Stimulated activated CD8-positive, alpha-beta memory T cell treated with anti-CD3 and anti-CD28 coated beads, Interleukin-2, amount 100 ng/mL, for 1 hour (primary cell): ENCODE results near the gene RNASEH1.

ENCODE experiments used
- DNase-seq, 2 donors: peaks; one replicate each; pipeline ENCODE4 v3.0.0-alpha.2; 2020; ENCODE audit warnings: low read depth in 2 of 2

RNASEH1 gene

GRCh38 chr2:3558205-3559014 is at the start of gene RNASEH1:
TSS of gene RNASEH1 (minus strand) at chr2:3558333. CDS start at chr2:3558260, 73 bp downstream.
- DNase-seq: peak; percentile 97 to 99

DNA sequence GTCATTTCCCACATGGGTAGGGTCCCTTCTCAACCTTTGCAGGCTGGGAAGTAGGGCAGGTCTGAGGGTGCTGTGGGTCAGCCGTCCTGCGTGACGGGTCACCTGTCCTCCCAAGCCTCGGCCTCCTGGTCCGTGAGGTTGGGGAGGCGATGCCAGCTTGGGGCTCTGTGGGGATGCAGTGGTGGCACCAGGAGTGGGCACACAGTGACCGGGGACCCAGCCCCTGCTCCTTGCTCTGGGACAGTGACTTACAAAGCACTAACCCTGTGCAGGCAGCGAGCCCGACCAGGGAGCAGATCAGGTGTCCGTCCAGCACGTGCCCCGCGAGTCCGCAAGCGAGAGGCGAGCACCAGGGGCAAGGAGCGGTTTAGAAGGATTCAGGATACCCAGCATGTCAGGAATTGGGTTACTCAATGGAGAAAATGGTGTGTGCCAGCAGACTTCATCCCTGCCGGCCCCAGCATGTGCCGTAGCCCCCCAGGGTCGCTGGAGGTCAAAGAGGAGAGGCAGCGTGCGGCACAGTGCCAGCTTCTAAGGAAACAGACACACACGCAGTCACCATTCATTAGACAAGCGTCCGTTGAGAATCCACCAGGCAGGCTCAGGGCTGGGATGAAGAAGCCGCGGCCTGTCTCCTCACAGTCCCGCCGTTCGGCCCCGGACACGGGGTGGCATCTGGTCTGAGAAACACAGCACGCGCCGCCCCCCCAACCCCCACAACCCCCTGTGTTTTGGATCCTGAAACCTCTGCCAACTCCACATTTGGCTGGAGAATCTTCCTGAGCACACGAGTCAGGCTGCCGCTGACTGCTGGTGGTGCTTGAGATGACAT is 48.5 kb upstream of the RNASEH1 start:
- DNase-seq: no peak

- no peak for DNase-seq
Measured at GRCh38 chr2:3606028-3606369, 47.9 kb upstream of the RNASEH1 start.

- DNase-seq: no peak
Measured at GRCh38 chr2:3604991-3605961, 47.1 kb upstream of the RNASEH1 start.

- DNase-seq: no peak
Measured at GRCh38 chr2:3604207-3604877, 46.2 kb upstream of the RNASEH1 start.

- no peak for DNase-seq
Measured at GRCh38 chr2:3603536-3604206, 45.5 kb upstream of the RNASEH1 start.

GRCh38 chr2:3602553-3603339 is 44.6 kb upstream of the RNASEH1 start:
- DNase-seq: no peak

DNA sequence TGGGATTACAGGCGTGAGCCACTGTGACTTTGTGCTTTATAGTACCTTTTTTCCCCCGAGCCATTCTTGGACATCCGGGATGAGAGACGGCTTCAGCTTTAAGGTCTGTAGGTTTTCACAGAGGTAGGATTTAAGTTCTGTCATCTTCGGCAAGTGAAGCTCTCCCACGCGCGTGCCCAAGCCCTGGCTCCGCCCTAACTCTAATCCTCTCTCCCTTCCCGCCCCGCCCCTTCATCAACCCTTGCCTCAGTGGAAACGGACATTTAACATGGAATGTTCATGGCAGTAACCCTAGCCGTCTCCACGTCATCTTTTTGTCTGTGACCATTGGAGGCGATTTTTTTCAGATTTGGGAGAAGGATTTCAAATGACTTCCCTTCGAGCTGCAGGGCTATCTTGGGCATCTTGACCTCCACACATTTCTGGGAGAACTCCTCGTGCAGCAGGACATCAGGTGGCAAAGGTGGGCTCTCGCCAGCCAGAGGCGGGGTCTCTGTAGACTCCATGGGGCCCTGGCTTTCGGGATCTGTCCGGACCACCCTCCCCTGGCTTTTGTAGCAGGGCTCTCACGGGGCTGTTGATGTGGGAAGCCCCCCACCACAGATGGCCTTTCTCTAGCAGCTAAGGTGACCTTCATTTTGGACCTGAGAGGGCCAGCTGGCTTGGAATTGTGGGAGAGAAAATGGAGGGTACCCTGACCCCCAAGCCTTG is 43.6 kb upstream of the RNASEH1 start:
- DNase-seq: no peak

DNA sequence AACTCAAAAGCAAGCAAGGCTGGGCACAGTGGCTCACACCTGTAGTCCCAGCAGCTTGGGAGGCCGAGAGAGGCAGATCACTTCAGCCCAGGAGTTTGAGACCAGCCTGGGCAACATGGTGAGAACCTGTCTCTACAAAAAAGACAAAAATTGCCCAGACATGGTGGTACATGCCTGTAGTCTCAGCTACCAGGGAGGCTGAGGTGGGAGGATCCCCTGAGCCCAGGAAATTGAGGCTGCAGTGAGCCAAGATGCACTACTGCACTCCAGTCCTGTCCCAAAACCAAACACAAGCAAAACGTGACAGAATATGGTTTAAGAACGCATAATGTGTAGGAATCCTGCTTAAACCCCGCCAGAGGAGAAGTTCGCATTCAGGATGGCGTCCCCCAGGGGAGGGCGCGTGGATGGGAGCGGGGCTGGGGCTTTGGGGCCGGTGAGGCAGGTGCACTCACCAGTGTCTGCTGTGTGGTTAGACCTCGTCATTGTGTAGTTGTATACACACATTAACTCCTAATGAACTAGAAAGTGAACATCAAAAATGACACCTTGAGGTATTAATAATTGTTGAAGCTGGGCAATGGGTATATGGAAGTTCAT is 42.2 kb upstream of the RNASEH1 start:
- DNase-seq: no peak

DNA sequence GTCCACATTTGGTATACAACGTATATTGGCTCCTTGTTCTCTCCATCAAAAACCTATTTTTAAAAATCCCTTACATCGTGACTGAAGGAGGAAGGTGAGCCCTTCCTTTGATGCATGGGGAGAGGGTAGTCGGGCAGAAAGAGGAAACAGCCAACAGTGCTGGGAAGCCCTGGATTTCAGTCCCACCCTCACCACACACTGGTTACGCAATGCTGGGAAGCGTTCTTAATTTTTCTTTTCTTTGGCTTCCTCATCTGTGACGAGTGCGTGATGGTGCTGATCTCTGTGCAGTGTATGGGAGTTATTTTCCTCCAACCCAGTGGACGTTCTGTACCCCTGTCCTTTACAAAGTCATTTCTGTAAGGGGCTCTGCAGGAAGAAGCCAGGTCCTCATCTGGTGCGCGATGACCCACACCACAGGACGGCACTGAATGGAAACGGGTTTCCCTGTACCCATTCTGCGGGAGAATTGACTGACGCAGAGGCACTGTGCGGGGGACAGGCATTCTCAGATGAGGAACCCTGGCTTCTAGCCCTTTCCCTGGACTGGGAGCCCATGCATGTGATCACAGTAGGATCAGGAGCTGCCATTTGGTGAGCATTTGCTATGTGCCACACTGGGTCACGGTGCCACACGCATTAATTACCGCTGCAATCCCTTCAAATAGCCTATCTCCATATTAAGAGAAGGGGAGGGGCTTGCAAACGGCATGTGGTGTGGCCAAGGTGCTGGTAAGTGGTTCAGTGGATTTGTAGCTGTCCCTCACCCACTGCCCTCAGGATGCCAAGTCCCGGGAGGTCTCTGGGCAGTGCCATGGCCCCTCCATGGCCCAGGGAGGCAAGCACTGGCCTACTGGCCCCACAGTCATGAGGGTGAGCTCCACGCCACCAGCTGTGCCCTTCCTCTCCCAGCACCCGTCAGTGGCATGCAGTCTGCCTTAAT is 41.0 kb upstream of the RNASEH1 start:
- DNase-seq: no peak

GRCh38 chr2:3598197-3598910 is 40.2 kb upstream of the RNASEH1 start:
- DNase-seq: no peak

DNA sequence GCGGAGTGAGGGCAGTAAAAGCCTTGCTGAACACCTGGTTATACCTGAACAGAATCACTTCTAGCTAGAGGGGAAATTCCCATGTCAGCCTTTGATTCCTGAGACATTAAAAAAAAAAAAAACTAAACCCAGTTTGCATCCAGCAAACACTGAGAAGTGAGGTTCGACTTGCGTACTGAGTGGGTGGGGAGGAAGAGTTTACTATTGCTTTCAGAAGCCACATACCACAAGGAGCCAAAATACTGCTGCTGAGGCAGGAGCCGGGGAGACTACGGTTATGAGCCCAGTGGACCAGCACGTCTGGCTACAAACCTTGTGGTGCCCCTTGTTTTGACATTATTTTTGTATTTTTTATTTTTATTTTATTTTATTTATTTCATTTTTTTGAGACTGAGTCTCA is 39.4 kb upstream of the RNASEH1 start:
- DNase-seq: no peak

DNA sequence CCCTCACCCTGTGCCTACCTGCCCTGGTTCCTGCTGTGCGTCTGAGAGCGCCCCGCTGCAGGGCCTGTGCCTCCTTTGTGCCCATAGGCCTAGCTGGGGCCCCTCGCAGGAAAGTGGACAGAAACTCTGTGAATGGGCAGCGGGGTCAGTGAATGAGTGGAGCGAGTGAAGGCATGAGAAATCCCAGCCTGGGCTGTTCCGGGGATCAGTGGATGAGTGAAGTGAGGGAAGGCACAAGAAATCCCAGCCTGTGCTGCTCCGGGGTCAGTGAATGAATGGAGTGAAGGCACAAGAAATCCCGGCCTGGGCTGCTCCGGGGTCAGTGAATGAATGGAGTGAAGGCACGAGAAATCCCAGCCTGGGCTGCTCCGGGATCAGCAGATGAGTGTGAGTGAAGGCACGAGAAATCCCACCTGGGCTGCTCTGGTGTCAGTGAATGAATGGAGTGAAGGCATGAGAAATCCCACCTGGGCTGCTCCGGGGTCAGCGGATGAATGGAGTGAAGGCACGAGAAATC is 38.8 kb upstream of the RNASEH1 start:
- DNase-seq: no peak

DNA sequence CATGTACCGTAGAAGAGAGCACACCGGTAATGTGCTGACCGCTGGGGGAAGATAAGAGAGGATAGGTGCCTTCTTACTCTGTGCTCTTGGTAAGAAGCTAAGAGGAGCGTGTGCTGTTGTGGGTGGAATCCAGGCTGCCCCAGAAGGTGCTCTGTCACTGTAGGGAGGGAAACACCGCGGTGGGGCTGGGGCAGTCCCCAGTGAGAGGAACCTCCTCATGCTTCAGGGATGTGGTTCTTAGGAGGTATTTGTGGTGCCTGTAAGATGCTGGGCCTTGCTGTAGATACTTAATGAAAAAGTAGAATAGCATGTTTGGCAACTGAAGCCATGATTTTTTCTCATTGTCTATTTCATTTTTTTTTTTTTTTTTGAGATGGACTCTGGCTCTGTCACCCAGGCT is 37.9 kb upstream of the RNASEH1 start:
- DNase-seq: no peak

DNA sequence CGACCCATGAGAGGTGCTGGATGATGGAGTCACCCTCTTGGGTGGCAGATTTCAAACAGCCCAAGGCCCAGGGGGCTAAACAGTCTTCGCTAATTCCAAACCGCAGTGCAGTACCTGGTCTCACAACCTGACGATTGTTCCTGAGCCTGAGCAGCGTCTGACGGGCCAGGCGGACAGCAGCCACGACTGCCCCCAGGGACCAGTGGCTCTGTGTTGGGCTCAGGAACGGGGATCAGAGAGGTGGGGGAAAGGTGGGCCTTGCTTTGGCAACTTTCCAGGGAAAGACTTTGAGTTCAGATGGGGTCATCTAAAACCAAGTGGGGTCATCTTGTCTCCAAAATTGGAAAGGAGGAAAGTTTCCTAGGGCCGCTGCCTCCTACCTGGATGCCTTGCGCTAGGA is 37.3 kb upstream of the RNASEH1 start:
- DNase-seq: no peak

DNA sequence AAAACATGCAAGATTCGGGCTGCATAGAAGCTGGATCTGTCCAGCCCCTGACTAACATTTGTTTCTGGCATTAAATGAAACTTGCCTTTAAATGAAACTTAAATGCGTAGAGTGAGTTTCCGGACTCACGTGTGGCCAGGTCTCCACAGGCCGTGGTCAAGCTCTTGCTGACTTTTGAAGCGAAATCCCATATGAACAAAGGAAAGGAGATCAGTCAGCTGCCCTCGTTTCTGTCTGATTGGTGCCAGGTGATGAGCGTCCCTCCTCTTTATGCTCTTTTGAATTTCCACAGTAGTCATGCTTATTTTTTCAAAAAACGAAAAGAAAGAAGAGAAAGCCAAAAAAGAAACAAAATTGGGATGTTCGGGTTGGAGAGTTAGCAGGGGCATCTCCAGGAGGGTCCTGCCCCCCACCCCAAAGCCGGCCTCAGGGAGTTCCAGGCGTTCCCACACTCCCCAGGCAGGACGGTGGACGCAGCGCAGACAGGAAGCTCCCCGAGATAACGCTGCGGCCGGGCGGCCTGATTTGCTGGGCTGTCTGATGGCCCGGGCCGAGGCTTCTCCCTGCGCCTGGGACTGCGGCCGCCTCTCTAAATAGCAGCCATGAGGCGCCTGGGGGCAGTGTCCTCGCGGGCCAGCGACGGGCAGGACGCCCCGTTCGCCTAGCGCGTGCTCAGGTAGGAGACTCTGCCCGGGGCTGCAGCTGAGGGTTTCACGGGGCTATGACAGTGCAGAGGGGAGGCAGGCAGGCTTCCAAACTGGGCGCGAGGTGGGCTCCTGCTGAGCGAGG is 36.6 kb upstream of the RNASEH1 start, which contains the start of gene COLEC11:
TSS of gene COLEC11 (plus strand) at position 620 of the 789 bp plus-strand sequence. CDS start 9,229 bp downstream, outside the sequence.
- no peak for DNase-seq
